GM19240 (cell line): Measurements from ENCODE around the gene GAS2L2.
"Not testable (repeated sequence)": the region's sequence is repeated elsewhere in the genome, so short reads cannot be mapped to it uniquely, and the experiment has no call there.

ENCODE experiments used
- DNase-seq: peaks from one replicate; pipeline ENCODE4 v3.0.0; 2011; ENCODE audit warnings: low spot score; ENCODE audit not compliant: insufficient read length

The GAS2L2 gene

DNA sequence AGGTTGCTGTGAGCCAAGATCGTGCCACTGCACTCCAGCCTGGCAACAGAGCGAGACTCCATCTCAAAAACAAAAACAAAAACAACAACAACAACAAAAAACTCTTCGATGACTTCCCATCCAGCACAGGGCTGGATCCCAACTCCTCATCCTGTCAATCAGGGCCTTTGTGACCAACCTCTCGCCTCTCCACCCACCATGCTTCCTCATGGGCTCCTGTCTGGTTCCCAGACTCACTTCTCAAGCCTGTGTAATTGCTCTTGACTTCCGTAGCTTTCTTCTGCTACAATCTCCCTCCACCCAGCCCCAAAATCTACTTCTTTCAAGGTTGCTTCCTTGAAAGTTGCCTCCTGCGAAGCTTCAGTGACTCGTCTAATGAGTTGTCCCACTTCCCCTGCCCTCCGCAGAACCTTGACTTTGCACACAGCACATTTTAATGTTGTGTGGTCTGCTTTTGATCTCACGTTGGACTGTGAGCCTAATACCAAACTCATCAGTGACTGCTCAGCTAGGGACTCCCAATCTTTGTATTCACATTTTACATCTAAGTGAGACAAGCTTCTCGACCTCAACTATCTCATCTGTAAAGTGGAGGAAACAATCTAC, 22.5 kb downstream of the GAS2L2 start:
- DNase-seq = no peak

DNA sequence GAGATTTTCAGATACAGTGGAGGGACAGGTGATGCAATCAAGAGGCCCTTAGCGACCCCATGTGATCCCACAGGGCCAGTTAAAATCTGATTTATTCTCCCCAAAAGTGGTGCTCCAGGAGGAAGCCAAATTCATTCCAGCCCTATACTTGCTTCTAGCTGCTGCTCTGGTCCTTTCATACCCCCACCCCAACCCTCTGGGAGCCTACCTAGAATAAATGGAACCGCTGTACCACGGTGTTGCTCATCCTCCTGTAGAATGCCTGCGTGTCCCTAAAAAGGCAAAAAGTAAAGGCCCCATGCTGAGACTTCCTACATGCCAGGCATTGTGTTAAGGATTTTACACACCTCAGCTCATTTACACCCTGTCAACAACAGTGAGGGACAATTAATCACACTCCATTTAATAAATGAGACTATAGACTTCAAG, 23.6 kb downstream of the GAS2L2 start:
- no peak for DNase-seq

- DNase-seq = no peak
These were observed 24.5 kb downstream of the GAS2L2 start for GRCh38 chr17:35728551-35728950.

DNA sequence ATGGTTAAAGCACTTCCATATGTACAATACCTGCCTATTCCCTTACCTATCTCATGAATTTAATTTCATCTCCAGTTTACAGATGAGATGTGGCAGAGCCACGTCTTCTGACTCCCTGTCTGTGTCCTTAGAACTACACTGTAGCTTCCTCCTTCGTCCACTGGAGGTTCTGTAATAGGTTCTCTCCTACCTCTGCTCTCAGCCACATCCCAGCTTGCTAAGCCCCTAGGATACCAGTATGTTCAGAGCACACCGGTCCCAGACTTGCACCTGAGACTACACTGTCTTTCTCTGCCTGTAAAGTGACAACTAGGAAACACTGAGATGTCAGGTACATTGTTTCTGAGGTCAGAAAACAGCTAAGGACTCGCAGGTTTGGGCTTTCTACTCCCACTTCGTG, 25.4 kb downstream of the GAS2L2 start:
- no peak for DNase-seq

GRCh38 chr17:35726953-35727460, 26.0 kb downstream of the GAS2L2 start:
- no peak for DNase-seq

DNA sequence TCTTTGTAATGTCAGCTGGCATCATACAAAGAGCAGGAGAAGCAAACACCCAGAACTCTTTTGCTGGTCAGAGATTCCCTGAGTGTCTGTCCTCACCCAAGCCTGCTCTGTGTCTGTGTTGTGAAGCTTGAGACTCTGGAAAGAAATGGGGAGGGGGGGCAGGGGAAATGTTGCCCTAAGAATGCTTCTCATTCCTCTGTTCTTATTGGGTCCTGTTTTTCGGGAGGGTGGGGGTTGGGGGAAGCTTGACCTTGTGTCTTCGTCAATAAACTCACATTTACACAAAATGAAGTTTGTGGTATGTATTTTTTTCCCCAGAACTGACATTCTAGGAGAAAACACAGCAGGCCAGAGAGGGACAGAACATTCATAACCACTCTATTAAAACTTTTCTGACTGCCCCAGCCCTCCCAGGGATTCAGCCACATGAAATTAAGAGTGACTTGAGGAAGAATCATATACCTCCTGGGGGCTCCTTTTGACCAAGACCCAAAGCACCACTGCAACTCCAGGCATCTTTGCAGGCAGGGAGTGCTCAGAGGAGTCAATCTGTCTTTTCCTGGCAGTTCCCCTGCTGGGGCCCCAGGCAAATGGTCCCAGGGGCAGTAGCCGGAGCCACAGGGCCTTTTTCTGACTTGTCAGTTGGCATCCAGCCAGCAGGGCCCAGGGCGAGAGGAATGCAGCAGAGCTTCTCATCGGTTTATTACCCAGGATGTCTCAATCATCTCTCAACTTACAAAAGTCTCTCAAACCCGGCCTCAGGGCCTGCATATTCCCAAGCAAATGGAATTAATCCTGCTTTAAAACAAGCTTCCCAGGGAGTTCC, 26.7 kb downstream of the GAS2L2 start:
- no peak for DNase-seq

GRCh38 chr17:35725802-35726126, 27.3 kb downstream of the GAS2L2 start:
- DNase-seq = no peak

DNA sequence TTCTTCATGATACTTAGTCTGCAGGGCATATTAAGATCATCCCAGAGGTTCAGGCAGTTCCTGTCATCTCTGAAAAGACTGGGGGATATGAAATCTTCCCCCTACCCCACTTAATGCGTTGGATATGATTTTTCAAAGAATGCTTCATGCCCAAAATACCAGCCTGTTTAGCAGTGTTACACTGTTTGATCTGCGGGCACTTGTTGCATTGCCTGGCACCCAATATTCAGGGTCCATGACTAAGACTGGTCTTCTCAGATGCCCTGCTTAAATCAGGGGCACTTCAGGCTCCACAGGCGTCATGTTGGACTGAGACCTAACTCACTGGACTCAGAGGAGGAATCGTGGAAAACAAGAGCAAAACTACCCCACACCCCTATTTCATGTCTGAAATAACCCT, 28.0 kb downstream of the GAS2L2 start:
- no peak for DNase-seq

GRCh38 chr17:35723735-35724134, 29.3 kb downstream of the GAS2L2 start:
- no peak for DNase-seq

DNA sequence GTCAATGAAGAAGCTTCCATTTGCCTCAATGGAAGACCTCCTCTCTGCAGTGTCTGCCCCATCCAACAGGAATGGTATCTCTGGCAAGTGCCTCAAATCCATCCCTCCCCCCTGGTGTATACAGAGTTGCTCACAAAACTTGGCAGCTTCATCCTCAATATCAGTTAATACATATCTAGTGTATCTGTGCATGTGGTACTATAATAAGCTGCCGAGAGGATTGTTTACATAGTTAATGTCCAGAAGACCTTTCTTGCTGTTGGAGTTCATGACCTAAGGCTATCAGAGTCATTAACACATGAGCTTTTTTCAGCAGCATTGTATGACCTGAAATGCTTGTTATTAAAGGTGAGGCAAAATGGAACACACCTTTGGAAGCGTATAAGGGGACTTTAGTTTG, 35.6 kb downstream of the GAS2L2 start:
- no peak for DNase-seq

DNA sequence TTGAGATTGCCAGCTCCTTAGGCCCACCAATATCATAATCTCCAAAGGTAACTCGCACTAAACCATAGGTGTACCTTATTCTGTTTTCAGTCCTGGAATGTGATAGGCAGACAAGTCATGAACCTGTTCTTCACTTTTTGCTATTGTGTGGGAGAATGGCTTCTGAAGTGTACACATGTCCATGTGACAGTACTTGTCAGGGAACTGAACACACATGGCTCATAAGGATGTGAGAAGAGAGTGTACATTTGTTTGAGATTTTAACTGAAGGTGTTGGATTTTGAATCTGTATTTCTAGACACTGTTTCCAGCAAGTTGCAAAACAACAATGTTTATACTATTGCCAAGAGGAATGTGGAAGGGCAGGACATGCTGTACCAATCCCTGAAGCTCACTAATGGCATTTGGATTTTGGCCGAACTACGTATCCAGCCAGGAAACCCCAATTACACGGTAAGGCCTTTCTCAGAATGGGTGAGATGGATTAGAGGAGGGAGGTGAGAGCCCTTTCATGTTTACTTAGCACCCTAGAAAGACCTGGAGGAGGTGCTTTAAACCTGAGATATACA, 36.1 kb downstream of the GAS2L2 start:
- DNase-seq = no peak

- DNase-seq = no peak
These were observed 36.9 kb downstream of the GAS2L2 start for GRCh38 chr17:35716173-35716572.

GRCh38 chr17:35715416-35715815, 37.6 kb downstream of the GAS2L2 start:
- DNase-seq = no peak

DNA sequence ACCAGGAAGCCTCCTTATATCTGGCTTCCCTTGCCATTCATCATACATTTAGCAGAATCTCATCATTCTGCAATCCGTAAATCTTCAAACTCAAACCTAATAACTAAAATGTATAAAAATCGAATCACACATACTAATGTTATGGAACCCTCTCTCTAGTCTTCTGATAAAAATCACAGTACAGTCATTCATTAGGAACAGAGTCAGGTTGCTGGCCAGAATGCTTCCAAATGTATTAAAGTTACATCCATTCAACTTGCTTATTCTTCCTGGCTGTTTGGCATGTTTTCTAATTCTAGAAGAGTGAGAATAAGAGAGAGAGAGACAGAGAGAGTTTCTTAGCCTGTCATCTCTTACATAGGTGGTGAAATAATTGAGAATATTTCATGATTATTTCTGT, 38.1 kb downstream of the GAS2L2 start:
- no peak for DNase-seq

DNA sequence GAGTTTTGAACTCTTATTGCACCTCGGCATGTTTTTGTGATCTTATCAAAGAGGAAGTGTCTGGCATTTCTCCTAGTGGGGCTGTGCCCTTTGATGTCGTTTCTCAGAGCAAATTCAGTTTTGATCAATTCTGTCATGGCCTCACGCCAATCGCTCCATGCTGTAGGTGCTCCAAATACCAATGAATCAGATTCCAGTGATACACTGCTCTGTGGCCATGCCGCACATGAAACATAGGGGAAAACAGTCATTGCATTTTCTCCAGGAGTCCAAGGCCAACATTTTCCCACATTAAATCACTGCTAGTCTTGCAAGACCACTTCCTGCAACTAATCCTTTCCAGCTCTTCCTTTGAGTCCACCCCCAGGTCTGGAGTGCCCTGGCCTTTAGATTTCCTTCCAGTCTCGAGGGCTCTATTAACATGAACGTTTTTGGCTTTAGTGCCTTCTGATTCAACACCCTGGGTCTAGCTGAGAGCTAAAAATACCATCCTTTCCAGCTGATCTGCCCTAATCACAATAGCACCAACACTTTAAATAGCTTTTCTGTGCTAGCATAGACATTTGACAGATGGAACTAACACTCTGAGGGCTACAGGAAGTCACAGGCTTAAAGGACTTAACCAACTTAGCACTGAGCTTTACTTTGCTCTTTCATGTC, 39.8 kb downstream of the GAS2L2 start:
- DNase-seq = no peak

DNA sequence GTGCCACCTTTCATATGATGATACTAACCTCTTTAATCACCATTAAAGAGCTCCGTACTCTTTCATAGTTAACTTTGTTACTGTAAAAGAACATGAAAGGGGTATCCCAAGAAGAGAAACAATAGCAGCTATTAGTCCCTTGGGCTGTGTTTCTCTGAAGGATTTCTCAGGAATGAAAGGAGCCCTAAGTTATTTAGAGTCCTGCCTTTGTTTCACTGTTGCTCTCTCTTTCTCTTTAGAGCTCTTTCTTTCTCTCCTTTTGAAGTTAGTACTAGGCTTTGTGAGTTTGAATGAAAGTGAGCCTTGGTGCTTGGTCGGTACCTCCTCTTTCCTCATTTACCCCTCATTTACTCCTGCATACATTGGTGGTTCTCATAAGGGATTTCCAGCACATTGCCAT, 42.1 kb downstream of the GAS2L2 start:
- DNase-seq = no peak

- no peak for DNase-seq
These were observed 43.2 kb downstream of the GAS2L2 start for GRCh38 chr17:35709874-35710273.

DNA sequence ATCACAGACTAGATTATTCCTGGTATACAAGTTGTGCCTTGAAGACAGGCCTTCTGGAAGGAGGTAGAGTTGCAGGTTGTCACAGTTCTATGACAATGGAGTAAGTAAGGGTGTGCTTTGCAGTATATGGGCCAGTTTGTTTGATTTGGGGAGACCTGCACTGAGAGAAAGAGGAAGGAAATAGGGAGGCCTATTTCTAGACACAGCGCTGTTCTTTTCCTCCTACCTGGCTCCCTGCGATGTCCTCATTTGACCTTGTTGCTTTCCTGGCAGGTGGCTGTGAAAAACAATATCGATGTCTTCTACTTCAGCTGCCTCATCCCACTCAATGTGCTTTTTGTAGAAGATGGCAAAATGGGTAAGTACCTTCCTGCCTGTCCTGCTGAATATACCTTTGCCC, 44.1 kb downstream of the GAS2L2 start:
- no peak for DNase-seq

- no peak for DNase-seq
These were observed 44.9 kb downstream of the GAS2L2 start for GRCh38 chr17:35708149-35708548.

DNA sequence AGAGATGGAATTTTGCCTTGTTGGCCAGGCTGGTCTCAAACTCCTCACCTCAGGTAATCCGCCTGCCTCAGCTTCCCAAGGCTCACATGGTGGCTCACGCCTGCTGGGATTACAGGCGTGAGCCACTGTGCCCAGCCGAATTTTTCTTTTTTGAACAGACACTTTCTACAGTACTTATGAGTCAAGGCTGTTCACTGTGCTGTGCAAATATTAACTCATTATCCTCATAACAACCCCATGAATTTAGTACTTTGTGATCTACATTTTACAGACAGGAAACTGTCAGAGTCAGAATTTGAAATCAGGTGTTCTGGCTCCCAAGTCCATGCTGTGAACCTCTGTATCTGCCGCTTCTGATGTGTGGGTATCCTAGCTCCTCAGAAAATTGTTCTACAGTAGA, 47.3 kb downstream of the GAS2L2 start:
- no peak for DNase-seq

DNA sequence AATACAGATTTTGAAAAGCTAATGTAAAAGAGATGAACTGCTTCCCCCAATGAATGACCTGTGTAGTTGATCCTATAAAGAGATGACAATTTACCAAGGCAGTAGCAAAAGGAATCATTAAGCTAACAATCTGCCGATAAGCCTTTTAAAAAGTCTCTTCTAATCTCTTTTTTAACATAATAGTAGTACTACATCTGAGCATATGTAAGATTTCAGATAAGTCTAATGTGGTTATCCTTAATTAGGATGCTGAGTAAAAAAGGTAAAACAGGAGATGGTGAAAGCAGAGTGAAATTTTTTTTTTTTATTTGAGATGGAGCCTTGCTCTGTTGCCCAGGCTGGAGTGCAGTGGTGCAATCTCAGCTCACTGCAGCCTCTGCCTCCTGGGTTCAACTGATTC, 47.8 kb downstream of the GAS2L2 start:
- no peak for DNase-seq

DNA sequence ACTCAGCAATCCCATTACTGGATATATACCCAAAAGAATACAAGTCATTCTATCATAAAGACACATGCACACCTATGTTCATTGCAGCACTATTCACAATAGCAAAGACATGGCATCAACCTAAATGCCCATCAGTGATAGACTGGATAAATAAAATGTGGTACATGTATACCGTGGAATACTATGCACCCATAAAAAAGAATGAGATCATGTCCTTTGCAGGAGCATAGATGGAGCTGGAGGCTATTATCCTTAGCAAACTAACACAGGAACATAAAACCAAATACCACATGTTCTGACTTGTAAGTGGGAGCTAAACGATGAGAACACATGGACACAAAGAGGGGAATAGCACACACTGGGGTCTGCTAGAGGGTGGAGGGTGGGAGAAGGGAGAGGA, 49.7 kb downstream of the GAS2L2 start:
- DNase-seq = not testable (repeated sequence)
